B cell (primary cell): ENCODE results near the gene PYHIN1.

ENCODE experiments used
- CTCF ChIP-seq: fragments of 200-600 bp; IDR thresholded peaks from one replicate; pipeline ENCODE4 v1.8.0; 2022; ENCODE audit warnings: antibody characterized with exemption, mild to moderate bottlenecking
- EZH2 ChIP-seq: IDR thresholded peaks from 2 replicates; pipeline ENCODE4 v1.6.1; 2012; ENCODE audit warnings: borderline replicate concordance, low read depth, mild to moderate bottlenecking, moderate library complexity, low read length; ENCODE audit not compliant: insufficient read depth, poor library complexity, severe bottlenecking

- TF ChIP-seq EZH2 (no peak), CTCF (no peak)
Measured at GRCh38 chr1:159012495-159012894, 81.1 kb downstream of the PYHIN1 start.
